ENCODE results near the gene DNAJC17. TPM values are rescaled to one million over a fixed set of nuclear protein-coding genes. Genes with fewer than 3 reads are reported as not detected.

DNAJC17 gene
- total RNA-seq, 1 experiment from 2014 or later, result 23.5 TPM

- DNase-seq (ENCODE audit: low read depth, low spot score), result no peak
- in situ Hi-C loops (cut with HindIII; ENCODE audit: low pct_unique_long_range_greater_than_20kb, low sequenced_read_pairs), result no loop called here
These were observed 4.2 kb downstream of the DNAJC17 start for GRCh38 chr15:40803076-40803475.

GRCh38 chr15:40799523-40799922, 7.8 kb downstream of the DNAJC17 start:
- in situ Hi-C loops (cut with HindIII; ENCODE audit: low pct_unique_long_range_greater_than_20kb, low sequenced_read_pairs), result no loop called here

GRCh38 chr15:40796512-40796911, 10.8 kb downstream of the DNAJC17 start:
- DNase-seq (ENCODE audit: low read depth, low spot score), result no peak
- in situ Hi-C loops (cut with HindIII; ENCODE audit: low pct_unique_long_range_greater_than_20kb, low sequenced_read_pairs), result no loop called here

More at GRCh38 chr15:40799523-40799922, 7.8 kb downstream of the DNAJC17 start:
- no peak for DNase-seq (ENCODE audit: low read depth, low spot score)

- in situ Hi-C loops (cut with HindIII; ENCODE audit: low pct_unique_long_range_greater_than_20kb, low sequenced_read_pairs), result no loop called here
- DNase-seq (ENCODE audit: low read depth, low spot score), result no peak
These were observed 11.2 kb downstream of the DNAJC17 start for GRCh38 chr15:40796041-40796440.

- in situ Hi-C loops (cut with HindIII; ENCODE audit: low pct_unique_long_range_greater_than_20kb, low sequenced_read_pairs), result no loop called here
These were observed 13.9 kb downstream of the DNAJC17 start for GRCh38 chr15:40793216-40793989.

GRCh38 chr15:40792394-40792793, 14.9 kb downstream of the DNAJC17 start:
- in situ Hi-C loops (cut with HindIII; ENCODE audit: low pct_unique_long_range_greater_than_20kb, low sequenced_read_pairs), result no loop called here
- no peak for DNase-seq (ENCODE audit: low read depth, low spot score)

More at GRCh38 chr15:40793216-40793989, 13.9 kb downstream of the DNAJC17 start:
- DNase-seq (ENCODE audit: low read depth, low spot score), result no peak

- no peak for DNase-seq (ENCODE audit: low read depth, low spot score)
- in situ Hi-C loops (cut with HindIII; ENCODE audit: low pct_unique_long_range_greater_than_20kb, low sequenced_read_pairs), result no loop called here
These were observed 16.6 kb downstream of the DNAJC17 start for GRCh38 chr15:40790718-40791117.

GRCh38 chr15:40789999-40790398, 17.3 kb downstream of the DNAJC17 start:
- in situ Hi-C loops (cut with HindIII; ENCODE audit: low pct_unique_long_range_greater_than_20kb, low sequenced_read_pairs), result no loop called here
- DNase-seq (ENCODE audit: low read depth, low spot score), result no peak

GRCh38 chr15:40789119-40789518, 18.2 kb downstream of the DNAJC17 start:
- DNase-seq (ENCODE audit: low read depth, low spot score), result no peak
- in situ Hi-C loops (cut with HindIII; ENCODE audit: low pct_unique_long_range_greater_than_20kb, low sequenced_read_pairs), result no loop called here

- DNase-seq (ENCODE audit: low read depth, low spot score), result no peak
- in situ Hi-C loops (cut with HindIII; ENCODE audit: low pct_unique_long_range_greater_than_20kb, low sequenced_read_pairs), result no loop called here
These were observed 19.3 kb downstream of the DNAJC17 start for GRCh38 chr15:40787991-40788390.

- in situ Hi-C loops (cut with HindIII; ENCODE audit: low pct_unique_long_range_greater_than_20kb, low sequenced_read_pairs), result no loop called here
- DNase-seq (ENCODE audit: low read depth, low spot score), result no peak
These were observed 19.9 kb downstream of the DNAJC17 start for GRCh38 chr15:40787344-40787841.

GRCh38 chr15:40785814-40786213, 21.5 kb downstream of the DNAJC17 start:
- in situ Hi-C loops (cut with HindIII; ENCODE audit: low pct_unique_long_range_greater_than_20kb, low sequenced_read_pairs), result no loop called here

GRCh38 chr15:40785164-40785563, 22.1 kb downstream of the DNAJC17 start:
- in situ Hi-C loops (cut with HindIII; ENCODE audit: low pct_unique_long_range_greater_than_20kb, low sequenced_read_pairs), result no loop called here
- DNase-seq (ENCODE audit: low read depth, low spot score), result no peak

More at GRCh38 chr15:40785814-40786213, 21.5 kb downstream of the DNAJC17 start:
- no peak for DNase-seq (ENCODE audit: low read depth, low spot score)

GRCh38 chr15:40782609-40783227, 24.6 kb downstream of the DNAJC17 start:
- in situ Hi-C loops (cut with HindIII; ENCODE audit: low pct_unique_long_range_greater_than_20kb, low sequenced_read_pairs), result no loop called here
- DNase-seq (ENCODE audit: low read depth, low spot score), result peak; percentile 65

- DNase-seq (ENCODE audit: low read depth, low spot score), result no peak
- in situ Hi-C loops (cut with HindIII; ENCODE audit: low pct_unique_long_range_greater_than_20kb, low sequenced_read_pairs), result no loop called here
These were observed 30.6 kb downstream of the DNAJC17 start for GRCh38 chr15:40776537-40777141.

- DNase-seq (ENCODE audit: low read depth, low spot score), result no peak
- in situ Hi-C loops (cut with HindIII; ENCODE audit: low pct_unique_long_range_greater_than_20kb, low sequenced_read_pairs), result no loop called here
These were observed 31.3 kb downstream of the DNAJC17 start for GRCh38 chr15:40775740-40776536.

GRCh38 chr15:40775007-40775406, 32.3 kb downstream of the DNAJC17 start:
- no peak for DNase-seq (ENCODE audit: low read depth, low spot score)
- in situ Hi-C loops (cut with HindIII; ENCODE audit: low pct_unique_long_range_greater_than_20kb, low sequenced_read_pairs), result no loop called here

GRCh38 chr15:40773902-40774301, 33.4 kb downstream of the DNAJC17 start:
- in situ Hi-C loops (cut with HindIII; ENCODE audit: low pct_unique_long_range_greater_than_20kb, low sequenced_read_pairs), result no loop called here
- no peak for DNase-seq (ENCODE audit: low read depth, low spot score)

Data from SK-MEL-5 (cell line).